Left lobe of liver (tissue), 2 donors: ENCODE results near the gene TDG. TPM values are rescaled to one million over a fixed set of nuclear protein-coding genes. Genes with fewer than 3 reads are reported as not detected.
A peak's percentile ranks its signal among the peaks of the same experiment; 100 is the strongest.

Experiments used
- ATAC-seq: fragments of 200-7000 bp; cut with Tn5 transposase; one replicate; pipeline ENCODE4 v1.9.1; 2020; ENCODE audit warnings: mild to moderate bottlenecking, moderate library complexity
- DNase-seq: peaks from one replicate; pipeline ENCODE4 v3.0.0-alpha.2; 2020; ENCODE audit warnings: low spot score
- total RNA-seq: library from RNA; stranded (reverse); gene quantifications from one replicate; pipeline ENCODE4 v1.2.1, GENCODE V29; 2021
- donor health status: DM: no; HTN: no; CAD: no; lungs with moderate emphysema.
- donor health status: DM: no; HTN: yes; CAD: no.

The TDG gene
- 7.0 TPM for total RNA-seq

DNA sequence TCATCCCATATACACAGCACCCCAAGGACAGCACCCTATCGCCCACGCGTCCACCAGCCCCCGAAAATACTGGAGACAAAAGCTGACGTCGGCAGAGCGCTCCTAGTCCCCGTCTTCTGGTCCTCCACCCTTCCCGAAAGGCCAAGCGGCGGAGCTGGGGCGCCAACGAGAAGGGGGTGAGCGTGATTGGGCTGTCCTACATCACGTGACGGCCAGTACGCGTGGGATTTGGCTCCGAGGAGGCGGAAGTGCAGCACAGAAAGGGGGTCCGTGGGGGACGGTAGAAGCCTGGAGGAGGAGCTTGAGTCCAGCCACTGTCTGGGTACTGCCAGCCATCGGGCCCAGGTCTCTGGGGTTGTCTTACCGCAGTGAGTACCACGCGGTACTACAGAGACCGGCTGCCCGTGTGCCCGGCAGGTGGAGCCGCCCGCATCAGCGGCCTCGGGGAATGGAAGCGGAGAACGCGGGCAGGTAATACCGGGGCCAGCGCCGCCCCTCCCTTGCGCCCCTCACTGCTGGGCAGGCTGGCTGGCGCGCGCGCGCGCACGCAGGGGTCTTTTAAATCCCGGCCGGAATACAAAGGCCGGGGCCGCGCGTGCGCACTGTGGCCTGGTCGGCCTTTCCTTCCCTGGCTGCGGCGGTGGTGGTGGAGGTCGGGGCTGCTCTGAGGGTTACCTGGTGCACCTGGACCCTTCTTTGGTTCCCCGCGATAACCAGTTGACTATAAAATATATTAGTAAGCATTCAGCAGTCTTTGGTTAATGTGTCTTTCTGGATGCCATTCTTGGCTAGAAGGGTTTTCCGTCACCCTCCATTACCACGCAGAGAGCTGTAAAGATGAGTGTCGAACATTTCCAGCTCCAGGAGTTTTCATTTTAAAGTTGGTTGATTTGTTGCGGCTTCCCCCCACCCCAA, at the start of gene TDG:
TSS of gene TDG (plus strand) at position 283 of the 915 bp plus-strand sequence. CDS start at position 449, 166 bp downstream.
- ATAC-seq (peak; percentile 96), DNase-seq (peak; percentile 98)

- DNase-seq = no peak
- ATAC-seq = no peak
Observed at GRCh38 chr12:103917873-103918272, 47.8 kb upstream of the TDG start.

GRCh38 chr12:103924761-103925641, 40.7 kb upstream of the TDG start:
- ATAC-seq (no peak), DNase-seq (no peak)

DNA sequence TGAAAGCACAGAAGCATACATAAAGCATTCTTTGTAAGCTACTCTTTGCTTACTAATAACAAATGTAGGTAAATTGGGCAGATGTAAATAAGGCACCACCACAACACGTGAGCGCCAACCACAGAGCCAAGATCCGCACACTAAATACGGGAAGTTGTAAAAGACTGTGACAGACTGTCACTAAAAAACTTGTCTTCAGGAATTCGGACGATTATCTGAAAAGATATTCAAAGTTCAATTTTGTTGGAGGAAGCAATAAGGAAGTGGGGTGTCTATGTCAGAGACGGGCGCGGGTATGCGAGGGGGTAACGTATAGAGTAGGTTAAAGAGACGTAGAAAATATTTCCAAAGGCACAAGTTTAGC, 37.0 kb upstream of the TDG start:
- no peak for ATAC-seq
- no peak for DNase-seq

DNA sequence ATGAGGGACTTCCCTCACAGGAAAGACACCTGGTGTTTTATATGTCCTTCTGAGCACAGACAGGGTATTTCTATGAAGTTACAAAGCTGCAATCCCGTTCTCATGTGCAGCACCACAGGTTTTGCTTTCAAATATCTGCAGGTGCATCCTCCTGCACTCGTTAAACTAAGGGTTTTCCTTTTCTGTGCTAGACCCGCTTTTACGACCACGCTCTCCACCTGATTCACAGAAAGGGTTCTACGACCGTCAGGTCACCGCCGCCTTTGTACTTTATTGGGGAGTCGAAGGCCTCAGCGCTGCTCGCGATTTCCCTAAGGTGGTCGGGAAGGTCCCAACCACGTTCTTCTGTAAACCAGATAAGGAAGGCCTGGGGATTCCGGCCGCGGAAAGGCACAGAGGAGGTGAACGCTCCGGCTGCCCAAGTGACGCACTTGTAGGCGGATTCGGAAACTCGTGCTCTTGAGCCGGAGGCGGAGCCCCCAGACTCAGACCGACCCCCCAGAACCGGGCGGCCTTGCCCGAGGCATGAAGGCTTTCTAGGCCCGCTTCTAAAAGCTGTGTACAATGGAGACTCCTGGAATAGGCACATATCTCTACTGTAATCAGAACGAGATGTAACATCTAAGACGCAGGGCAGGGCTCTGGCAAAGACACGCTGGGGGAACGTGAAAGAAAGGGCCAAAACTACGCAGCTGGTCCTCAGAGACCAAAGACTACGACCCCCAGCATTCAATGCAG, 36.5 kb upstream of the TDG start:
- ATAC-seq (peak; percentile 75), DNase-seq (peak; percentile 90)

DNA sequence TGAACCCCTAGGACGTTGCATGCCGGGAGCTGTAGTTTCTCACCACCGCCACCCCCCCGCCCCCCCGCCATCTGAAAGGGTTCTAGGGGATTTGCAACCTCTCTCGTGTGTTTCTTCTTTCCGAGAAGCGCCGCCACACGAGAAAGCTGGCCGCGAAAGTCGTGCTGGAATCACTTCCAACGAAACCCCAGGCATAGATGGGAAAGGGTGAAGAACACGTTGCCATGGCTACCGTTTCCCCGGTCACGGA, 36.0 kb upstream of the TDG start:
- ATAC-seq = no peak
- no peak for DNase-seq

- peak; percentile 83 for ATAC-seq
- peak; percentile 100 for DNase-seq
Observed at GRCh38 chr12:103930034-103930786, 35.5 kb upstream of the TDG start, which contains the start of gene HSP90B1. Gene HSP90B1 (plus strand): TSS chr12:103930410. CDS start chr12:103930516, 106 bp downstream.

GRCh38 chr12:103930787-103931735, 34.6 kb upstream of the TDG start:
- peak; percentile 47 for ATAC-seq
- peak; percentile 79 for DNase-seq

DNA sequence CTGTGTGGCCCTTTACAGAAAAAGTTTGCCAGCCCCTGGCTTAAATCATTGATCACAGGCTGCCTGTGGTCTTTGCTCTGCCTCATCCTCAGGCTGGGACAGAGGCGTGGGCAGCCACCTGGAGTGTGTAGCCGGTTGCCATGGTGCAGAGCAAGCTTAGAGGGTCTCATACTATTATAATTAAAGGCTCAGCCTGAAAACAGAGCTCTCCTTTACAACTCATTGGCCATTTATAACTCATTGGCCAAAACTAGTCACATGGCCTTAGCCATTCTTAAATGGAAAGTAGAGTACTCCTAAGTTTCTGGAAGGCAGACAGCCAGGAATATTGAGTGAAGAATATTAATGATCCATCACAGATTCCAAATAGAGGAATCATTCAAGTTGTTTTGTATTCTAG, 32.4 kb upstream of the TDG start:
- ATAC-seq = no peak
- DNase-seq = no peak

- ATAC-seq (peak; percentile 33), DNase-seq (no peak)
Observed at GRCh38 chr12:103936679-103937078, 29.0 kb upstream of the TDG start.

DNA sequence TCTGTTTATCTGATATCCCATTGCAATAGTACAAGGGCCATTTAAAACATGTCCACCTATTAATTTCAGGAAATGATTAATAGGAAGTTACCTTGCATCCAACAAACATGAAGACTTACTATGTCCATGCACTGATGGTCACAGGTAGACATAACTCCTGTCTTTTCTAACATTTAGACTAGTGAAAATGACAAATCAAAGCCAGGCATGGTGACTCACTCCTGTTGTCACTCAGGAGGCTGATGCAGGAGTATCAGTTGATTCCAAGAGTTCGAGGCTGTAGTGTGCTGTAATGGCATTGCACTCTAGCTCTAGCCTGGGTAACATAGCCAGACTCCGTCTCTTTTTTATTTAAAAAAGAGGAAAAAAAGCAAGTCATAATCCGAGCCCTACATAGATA, 20.7 kb upstream of the TDG start:
- DNase-seq = no peak
- ATAC-seq = no peak

DNA sequence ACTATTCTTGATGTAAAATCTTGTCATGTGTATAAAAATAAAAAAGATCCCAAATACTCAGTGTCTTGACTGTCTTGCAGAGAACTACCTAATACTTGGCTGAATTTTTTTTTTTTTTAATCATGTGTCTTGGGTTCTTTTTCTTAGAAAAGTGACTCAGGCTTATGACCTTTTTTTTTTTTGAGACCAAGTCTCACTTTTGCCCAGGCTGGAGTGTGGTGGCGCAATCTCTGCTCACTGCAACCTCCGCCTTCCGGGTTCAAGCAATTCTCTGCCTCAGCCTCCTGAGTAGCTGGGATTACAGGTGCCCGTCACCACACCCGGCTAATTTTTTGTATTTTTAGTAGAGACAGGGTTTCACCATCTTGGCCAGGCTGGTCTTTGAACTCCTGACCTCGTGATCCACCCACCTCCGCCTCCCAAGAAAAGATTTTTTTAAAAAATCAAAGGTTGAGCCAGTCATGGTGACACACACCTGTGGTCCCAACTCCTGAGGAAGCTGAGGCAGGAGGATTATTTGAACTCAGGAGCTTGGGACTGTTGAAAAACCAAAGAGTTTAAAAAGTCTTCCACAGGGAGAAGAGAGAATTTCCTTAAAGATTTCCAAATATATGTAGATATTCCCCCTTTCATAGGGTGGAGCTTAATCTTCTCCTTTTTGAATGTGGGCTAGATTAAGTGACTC, 17.7 kb upstream of the TDG start:
- DNase-seq (no peak), ATAC-seq (no peak)

GRCh38 chr12:103948746-103949406, 16.8 kb upstream of the TDG start:
- ATAC-seq (no peak), DNase-seq (no peak)

GRCh38 chr12:103952497-103952896, 13.2 kb upstream of the TDG start:
- no peak for DNase-seq
- no peak for ATAC-seq

DNA sequence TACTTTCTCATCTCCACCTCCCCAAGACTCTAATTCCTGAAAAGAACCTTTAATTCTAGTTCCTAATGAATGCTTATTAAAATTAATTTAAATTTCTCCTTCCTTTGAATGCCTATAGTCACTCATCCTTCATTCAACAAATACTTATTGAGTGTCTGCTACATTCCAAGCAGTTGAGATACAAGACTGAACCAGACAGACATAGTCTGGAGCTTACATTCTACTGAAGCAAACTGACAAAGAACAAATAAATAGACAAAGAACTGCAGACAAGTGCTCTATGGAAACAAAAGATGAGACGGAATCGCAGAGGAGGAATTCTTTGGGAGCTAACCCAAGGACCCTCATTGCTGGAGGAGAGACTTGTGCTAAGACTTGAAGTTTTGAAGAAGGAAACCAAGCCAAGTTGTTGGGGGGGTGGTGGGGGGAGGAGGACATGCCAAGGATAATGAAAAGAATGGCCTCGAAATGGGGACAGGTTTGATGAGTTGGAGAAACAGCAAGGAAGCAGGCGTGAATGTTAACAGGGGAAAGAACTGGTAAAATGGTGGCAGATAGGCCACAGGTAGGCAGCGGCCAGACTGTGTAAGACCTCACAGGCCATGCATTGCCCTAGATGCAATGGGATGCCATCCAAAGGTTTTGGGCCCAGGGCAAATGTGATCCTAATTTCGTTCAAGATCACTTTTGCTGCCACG, 9.7 kb upstream of the TDG start:
- ATAC-seq (peak; percentile 10), DNase-seq (no peak)

DNA sequence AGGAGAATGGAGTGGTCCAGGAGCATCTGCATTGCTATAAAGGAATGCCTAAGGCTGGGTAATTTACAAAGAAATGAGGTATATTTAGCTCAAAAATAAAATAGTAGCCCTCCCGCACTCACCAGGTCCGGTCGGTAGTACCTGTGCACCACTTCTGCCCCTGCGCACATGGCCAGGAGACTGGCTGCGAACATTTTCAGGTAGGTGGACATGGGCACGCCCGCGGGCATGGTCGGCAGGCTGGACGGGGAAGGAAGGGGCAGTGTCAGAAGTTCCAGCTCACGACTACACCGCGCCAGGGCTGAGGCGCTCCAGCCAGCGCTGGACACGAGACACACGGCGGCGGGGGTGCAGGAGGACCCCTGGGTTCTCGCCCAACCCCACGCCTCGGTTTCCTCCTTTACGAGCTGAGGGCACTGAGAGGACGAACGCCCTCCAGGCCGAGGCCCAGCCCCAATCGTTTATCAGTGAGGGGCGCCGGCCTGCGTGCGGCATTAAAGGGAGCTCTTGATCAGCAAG, 9.1 kb upstream of the TDG start:
- peak; percentile 64 for ATAC-seq
- DNase-seq = peak; percentile 61

- no peak for ATAC-seq
- DNase-seq = no peak
Observed at GRCh38 chr12:103957865-103958388, 7.7 kb upstream of the TDG start.
